Nucleus accumbens (tissue), 56 donors: Measurements from ENCODE around the gene ADAMTS10.
A peak's percentile ranks its signal among the peaks of the same experiment; 100 is the strongest.
"Not testable (repeated sequence)": the region's sequence is repeated elsewhere in the genome, so short reads cannot be mapped to it uniquely, and the experiment has no call there.

Experiments
- DNase-seq, 56 donors: peaks; one replicate each; lab custom pipeline; 2025; lab: John Stamatoyannopoulos, UW

ADAMTS10 gene

GRCh38 chr19:8629996-8630683, 19.6 kb upstream of the ADAMTS10 start, which contains the start of gene NFILZ:
Gene NFILZ, plus strand, starts transcription at chr19:8630633. Its CDS starts 46,133 bp downstream, at chr19:8676766.
- DNase-seq, result no peak

- no peak for DNase-seq
These were observed 18.7 kb upstream of the ADAMTS10 start for GRCh38 chr19:8629184-8629583.

GRCh38 chr19:8626842-8627241, 16.3 kb upstream of the ADAMTS10 start:
- DNase-seq, result no peak

- DNase-seq, result not testable (repeated sequence)
These were observed 12.4 kb upstream of the ADAMTS10 start for GRCh38 chr19:8622886-8623285.

- DNase-seq, result no peak
These were observed 8.2 kb upstream of the ADAMTS10 start for GRCh38 chr19:8618751-8619150.

- DNase-seq, result no peak
These were observed 7.5 kb upstream of the ADAMTS10 start for GRCh38 chr19:8617984-8618383.

- DNase-seq, result not testable (repeated sequence)
These were observed 6.8 kb upstream of the ADAMTS10 start for GRCh38 chr19:8617325-8617724.

- DNase-seq, result no peak
These were observed 6.3 kb upstream of the ADAMTS10 start for GRCh38 chr19:8616861-8617260.

- DNase-seq, result peak in 14 of 56 donors; percentile 2 to 53 (median 12)
These were observed 5.5 kb upstream of the ADAMTS10 start for GRCh38 chr19:8615813-8616596.

GRCh38 chr19:8615024-8615423, 4.5 kb upstream of the ADAMTS10 start:
- DNase-seq, result no peak

GRCh38 chr19:8614455-8614854, 3.9 kb upstream of the ADAMTS10 start:
- DNase-seq, result no peak

- DNase-seq, result no peak
These were observed 2.3 kb upstream of the ADAMTS10 start for GRCh38 chr19:8612807-8613171.

- peak in 1 of 56 donors; percentile 3 for DNase-seq
These were observed 1.6 kb upstream of the ADAMTS10 start for GRCh38 chr19:8611877-8612806.

GRCh38 chr19:8611391-8611876, 919 bp upstream of the ADAMTS10 start:
- DNase-seq, result no peak

- no peak for DNase-seq
These were observed 403 bp upstream of the ADAMTS10 start for GRCh38 chr19:8610936-8611300.

GRCh38 chr19:8609279-8610040, 1.1 kb downstream of the ADAMTS10 start:
- DNase-seq, result peak in 15 of 56 donors; percentile 2 to 40 (median 15)

- DNase-seq, result no peak
These were observed 1.6 kb downstream of the ADAMTS10 start for GRCh38 chr19:8608941-8609278.

GRCh38 chr19:8607386-8607785, 3.1 kb downstream of the ADAMTS10 start:
- DNase-seq, result no peak

- DNase-seq, result no peak
These were observed 5.0 kb downstream of the ADAMTS10 start for GRCh38 chr19:8605514-8605913.

GRCh38 chr19:8601796-8602195, 8.7 kb downstream of the ADAMTS10 start:
- DNase-seq, result no peak
